GM12864 (cell line): Measurements from ENCODE around the gene NLRC3.

Experiments used
- DNase-seq: peaks from one replicate; pipeline ENCODE4 v3.0.0-alpha.2; 2011; ENCODE audit warnings: low read depth
- H3K4me3 ChIP-seq: 2 replicates; pipeline ENCODE4 v1.5.1; 2011; ENCODE audit warnings: mild to moderate bottlenecking, low read depth, low read length, control low read depth
- CTCF ChIP-seq: IDR thresholded peaks from 2 replicates; pipeline ENCODE4 v1.5.1; 2011; ENCODE audit warnings: low read depth, mild to moderate bottlenecking, moderate library complexity, low read length, control low read depth, inconsistent platforms; ENCODE audit errors: missing control alignments

Gene NLRC3

GRCh38 chr16:3577302-3577752, at the start of gene NLRC3:
Gene NLRC3, minus strand, starts transcription at chr16:3577403. Its CDS starts 12,367 bp downstream, at chr16:3565036.
- no peak for TF ChIP-seq CTCF
- peak within 1 kb of the TSS; percentile 76 for H3K4me3 ChIP-seq
- DNase-seq: no peak

GRCh38 chr16:3625911-3626732, 48.9 kb upstream of the NLRC3 start:
- TF ChIP-seq CTCF: peak; percentile 15
- no peak overlapping the region for H3K4me3 ChIP-seq
- DNase-seq: no peak

- TF ChIP-seq CTCF: no peak
- no peak for DNase-seq
- no peak overlapping the region for H3K4me3 ChIP-seq
Observed at GRCh38 chr16:3625331-3625730, 48.1 kb upstream of the NLRC3 start.

GRCh38 chr16:3623642-3624041, 46.4 kb upstream of the NLRC3 start:
- no peak for DNase-seq
- no peak for TF ChIP-seq CTCF
- peak overlapping the region; percentile 15; the same call in 1 of the 2 replicates for H3K4me3 ChIP-seq

GRCh38 chr16:3618769-3619141, 41.6 kb upstream of the NLRC3 start:
- H3K4me3 ChIP-seq: no peak overlapping the region
- no peak for DNase-seq
- no peak for TF ChIP-seq CTCF

- DNase-seq: no peak
- no peak for TF ChIP-seq CTCF
- peak overlapping the region; percentile 70 for H3K4me3 ChIP-seq
Observed at GRCh38 chr16:3612510-3613466, 35.6 kb upstream of the NLRC3 start.
